ENCODE results near the gene PIGO. TPM values are rescaled to one million over a fixed set of nuclear protein-coding genes. Genes with fewer than 3 reads are reported as not detected.

PIGO gene
- total RNA-seq, 1 experiment from 2014 or later = 32.0 TPM

DNA sequence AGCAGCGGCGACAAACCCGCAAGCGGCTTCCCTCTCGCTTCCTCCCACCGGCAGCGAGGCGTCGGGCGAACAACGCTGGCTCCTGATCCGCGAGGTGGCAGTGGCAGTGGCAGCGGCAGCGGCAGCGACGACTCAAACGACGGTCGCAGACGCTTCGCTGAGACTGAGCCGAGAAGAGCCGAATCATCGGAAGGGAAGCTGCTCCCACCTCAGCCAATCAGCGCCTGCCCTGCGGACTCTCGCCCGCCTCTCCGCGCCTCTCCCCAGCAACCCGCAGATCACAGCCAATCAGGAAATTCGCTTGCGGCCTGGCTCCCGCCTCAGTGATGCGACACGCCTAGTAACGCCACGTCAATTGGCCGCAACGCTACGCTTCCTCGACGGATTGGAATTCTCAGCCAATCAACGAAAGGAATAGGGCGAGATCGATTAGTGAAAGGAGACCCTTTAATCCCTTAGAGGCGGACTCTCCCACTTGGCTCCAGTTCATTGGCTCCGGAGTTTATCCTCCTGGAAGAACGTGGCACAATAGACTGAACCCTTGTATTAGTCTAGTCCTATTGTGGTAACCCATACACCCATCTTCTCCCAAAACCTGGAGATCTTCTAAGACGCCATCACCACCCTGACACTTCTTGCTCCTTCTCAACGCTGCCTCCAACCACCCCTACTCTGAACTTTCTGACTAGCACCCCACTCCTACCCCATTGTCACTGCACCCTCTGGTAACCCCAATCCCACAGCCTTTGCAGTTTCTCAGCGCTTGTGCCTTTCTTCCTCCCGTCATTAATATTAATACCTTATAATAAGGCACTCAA is 23.7 kb downstream of the PIGO start, which contains the start of gene VCP:
Gene VCP, minus strand, starts transcription at position 165 of the 818 bp plus-strand sequence. CDS start 272 bp downstream, outside the sequence.
- Mint-ChIP-seq H3K27me3 (ENCODE audit: unreplicated experiment) (no peaks in the 10 kb centered on the region), H3K9me3 (ENCODE audit: low read depth, unreplicated experiment) (no peaks in the 10 kb centered on the region), H3K4me3 (ENCODE audit: low read depth, unreplicated experiment) (peak within 1 kb of the TSS; percentile 83), H3K36me3 (ENCODE audit: insufficient read depth, unreplicated experiment) (peaks cover 47% of the 10 kb centered on the region), H3K27ac (ENCODE audit: unreplicated experiment) (peak within 1 kb of the TSS; percentile 96), H3K4me1 (ENCODE audit: low read depth, unreplicated experiment) (peaks cover 19% of the 10 kb centered on the region)
- intact Hi-C loops (cut with micrococcal nuclease; ENCODE audit: unreplicated experiment) = no loop called here
- TSS peak; percentile 81 for BruUV-seq (replicated peaks)
- CTCF ChIA-PET = interaction anchor here (1.1 to 1.4 kb wide), 2 partner anchors 22 to 24 kb away, joined by 3 to 8 read pairs; partner anchors contain the start of gene PIGO
- peak; percentile 94 for DNase-seq
- TF ChIP-seq, protein P1, sequence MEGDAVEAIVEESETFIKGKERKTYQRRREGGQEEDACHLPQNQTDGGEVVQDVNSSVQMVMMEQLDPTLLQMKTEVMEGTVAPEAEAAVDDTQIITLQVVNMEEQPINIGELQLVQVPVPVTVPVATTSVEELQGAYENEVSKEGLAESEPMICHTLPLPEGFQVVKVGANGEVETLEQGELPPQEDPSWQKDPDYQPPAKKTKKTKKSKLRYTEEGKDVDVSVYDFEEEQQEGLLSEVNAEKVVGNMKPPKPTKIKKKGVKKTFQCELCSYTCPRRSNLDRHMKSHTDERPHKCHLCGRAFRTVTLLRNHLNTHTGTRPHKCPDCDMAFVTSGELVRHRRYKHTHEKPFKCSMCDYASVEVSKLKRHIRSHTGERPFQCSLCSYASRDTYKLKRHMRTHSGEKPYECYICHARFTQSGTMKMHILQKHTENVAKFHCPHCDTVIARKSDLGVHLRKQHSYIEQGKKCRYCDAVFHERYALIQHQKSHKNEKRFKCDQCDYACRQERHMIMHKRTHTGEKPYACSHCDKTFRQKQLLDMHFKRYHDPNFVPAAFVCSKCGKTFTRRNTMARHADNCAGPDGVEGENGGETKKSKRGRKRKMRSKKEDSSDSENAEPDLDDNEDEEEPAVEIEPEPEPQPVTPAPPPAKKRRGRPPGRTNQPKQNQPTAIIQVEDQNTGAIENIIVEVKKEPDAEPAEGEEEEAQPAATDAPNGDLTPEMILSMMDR (IDR thresholded peaks at IDR 0.05; ENCODE audit: unreplicated experiment) = no peak

DNA sequence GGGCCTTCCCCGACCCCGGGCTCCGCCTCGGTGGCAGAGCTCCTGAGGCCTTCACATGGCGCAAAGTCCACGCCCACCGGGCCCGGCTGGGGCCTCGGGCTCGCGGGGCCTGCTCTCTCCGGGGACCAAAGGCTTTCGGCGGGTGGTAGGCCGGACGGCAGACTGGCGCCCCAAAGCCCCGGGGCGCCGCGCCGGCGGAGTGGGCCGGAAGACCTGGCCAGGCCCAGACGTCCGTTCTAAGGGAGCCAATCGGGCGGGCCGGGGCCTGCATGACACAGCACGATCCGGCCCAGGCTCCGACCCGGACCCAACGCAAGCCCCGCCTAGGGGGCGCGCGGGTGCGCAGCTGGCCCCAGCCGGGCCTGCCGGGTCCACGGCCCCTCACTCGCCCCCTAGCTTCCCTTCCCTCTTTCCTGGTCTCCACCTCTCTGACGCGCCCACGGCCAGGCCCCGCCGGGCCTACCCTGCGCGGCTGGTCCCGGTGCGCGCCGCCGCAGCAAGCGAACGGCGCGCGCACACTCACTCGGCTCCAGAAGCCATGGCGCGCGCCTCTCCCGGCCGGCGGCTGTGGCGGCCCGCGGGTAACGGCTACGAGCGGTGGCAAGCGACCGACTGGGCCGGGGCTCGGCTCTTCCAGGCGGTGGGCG is 24.5 kb downstream of the PIGO start:
- DNase-seq = peak; percentile 83
- CTCF ChIA-PET = interaction anchor here (0.7 to 1.6 kb wide), 5 partner anchors 8 to 173 kb away, joined by 3 to 8 read pairs (median 4); partner anchors contain the start of gene PIGO
- TF ChIP-seq, protein P1 (IDR thresholded peaks at IDR 0.05; ENCODE audit: unreplicated experiment) = peak; percentile 26
- Mint-ChIP-seq H3K27me3 (ENCODE audit: unreplicated experiment) (no peaks in the 10 kb centered on the region), H3K36me3 (ENCODE audit: insufficient read depth, unreplicated experiment) (peaks cover 53% of the 10 kb centered on the region), H3K4me3 (ENCODE audit: low read depth, unreplicated experiment) (peak overlapping the region; percentile 83), H3K9me3 (ENCODE audit: low read depth, unreplicated experiment) (no peaks in the 10 kb centered on the region), H3K4me1 (ENCODE audit: low read depth, unreplicated experiment) (peaks cover 19% of the 10 kb centered on the region), H3K27ac (ENCODE audit: unreplicated experiment) (peak overlapping the region; percentile 96)
- no TSS peak for BruUV-seq (replicated peaks)
- intact Hi-C loops (cut with micrococcal nuclease; ENCODE audit: unreplicated experiment) = no loop called here

DNA sequence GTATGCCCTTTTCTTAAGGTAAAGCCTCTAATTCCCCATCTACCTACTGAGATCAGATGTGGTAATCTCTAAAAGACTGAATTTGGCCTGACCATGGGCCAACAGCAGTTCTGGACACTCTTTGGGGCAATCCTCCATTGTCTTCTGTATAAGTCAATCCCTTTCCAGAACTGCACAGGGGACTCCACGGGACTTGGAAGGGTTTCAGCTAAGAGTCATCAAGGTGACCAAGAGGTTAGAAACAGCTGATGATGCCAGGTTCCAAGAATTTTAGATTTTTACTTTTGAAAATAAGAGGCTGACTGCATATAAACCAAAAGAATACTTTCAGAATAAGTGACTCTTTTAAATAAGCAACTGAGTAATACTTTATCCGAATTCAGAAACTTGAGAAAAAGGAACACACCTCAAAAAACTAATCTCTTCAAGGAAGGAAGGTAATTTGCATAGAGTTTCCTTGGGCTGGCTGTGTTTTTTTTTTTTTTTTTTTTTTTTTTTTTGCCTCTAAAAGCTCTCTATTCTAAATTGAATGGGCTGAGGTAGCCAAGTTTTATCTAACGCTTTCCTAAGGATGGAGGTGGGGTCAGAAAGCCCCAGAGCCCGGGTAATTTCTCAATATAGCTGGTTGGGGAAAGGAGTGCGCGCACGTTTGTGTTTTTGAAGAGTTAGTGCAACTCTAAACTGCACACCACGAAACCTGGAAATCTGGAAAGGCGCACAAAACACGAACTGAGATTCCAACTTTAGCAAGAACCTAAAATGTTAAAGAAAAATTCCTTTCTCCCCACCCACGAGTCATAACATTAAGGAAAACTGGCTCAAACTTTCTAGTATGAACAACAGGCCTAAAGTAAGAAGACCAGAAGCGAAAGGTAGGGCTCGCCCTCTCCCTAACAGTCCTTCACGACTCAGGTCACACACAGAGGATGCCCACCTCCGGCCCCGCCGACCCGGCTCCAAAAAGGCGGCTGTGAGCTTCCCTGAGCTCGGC is 25.3 kb downstream of the PIGO start:
- intact Hi-C loops (cut with micrococcal nuclease; ENCODE audit: unreplicated experiment) = no loop called here
- Mint-ChIP-seq H3K4me1 (ENCODE audit: low read depth, unreplicated experiment) (peaks cover 19% of the 10 kb centered on the region), H3K36me3 (ENCODE audit: insufficient read depth, unreplicated experiment) (peaks cover 51% of the 10 kb centered on the region), H3K27ac (ENCODE audit: unreplicated experiment) (peak overlapping the region; percentile 96), H3K4me3 (ENCODE audit: low read depth, unreplicated experiment) (peak overlapping the region; percentile 83), H3K9me3 (ENCODE audit: low read depth, unreplicated experiment) (no peaks in the 10 kb centered on the region), H3K27me3 (ENCODE audit: unreplicated experiment) (no peaks in the 10 kb centered on the region)
- TSS peak; percentile 44 for BruUV-seq (replicated peaks)
- no peak for DNase-seq
- CTCF ChIA-PET = interaction anchor here (0.7 to 1.6 kb wide), 6 partner anchors 9 to 172 kb away, joined by 3 to 8 read pairs (median 4); partner anchors contain the start of gene PIGO
- TF ChIP-seq, protein P1 (IDR thresholded peaks at IDR 0.05; ENCODE audit: unreplicated experiment) = no peak

DNA sequence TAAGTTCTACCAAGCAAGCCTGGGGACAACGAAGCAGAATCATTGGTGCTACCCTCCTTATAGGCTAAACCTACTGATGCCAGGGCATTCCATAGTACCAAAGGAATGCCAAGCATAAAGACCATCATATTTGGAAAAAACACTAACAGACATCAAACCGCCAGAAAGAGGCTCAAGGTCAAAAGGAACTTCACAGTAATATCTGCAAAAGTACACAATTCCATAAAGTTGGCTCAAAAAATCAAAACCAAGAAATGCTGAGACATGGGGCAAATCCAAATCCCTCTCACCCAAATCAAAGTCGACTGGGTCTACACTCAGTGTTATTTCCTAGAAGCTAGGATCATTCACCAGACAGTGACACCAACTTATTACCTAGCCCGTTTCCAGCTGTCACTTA is 27.4 kb downstream of the PIGO start:
- H3K4me1 Mint-ChIP-seq (ENCODE audit: low read depth, unreplicated experiment) = peaks cover 19% of the 10 kb centered on the region
- CTCF ChIA-PET = interaction anchor here (0.7 kb wide), 1 partner anchor 501 kb away, joined by 4 read pairs; no protein-coding TSS in a partner anchor
- H3K27me3 Mint-ChIP-seq (ENCODE audit: unreplicated experiment) = no peaks in the 10 kb centered on the region
- intact Hi-C loops (cut with micrococcal nuclease; ENCODE audit: unreplicated experiment) = no loop called here
- no peak for DNase-seq
- H3K36me3 Mint-ChIP-seq (ENCODE audit: insufficient read depth, unreplicated experiment) = peaks cover 54% of the 10 kb centered on the region
- H3K4me3 Mint-ChIP-seq (ENCODE audit: low read depth, unreplicated experiment) = no peak overlapping the region
- TF ChIP-seq, protein P1 (IDR thresholded peaks at IDR 0.05; ENCODE audit: unreplicated experiment) = no peak
- BruUV-seq (replicated peaks) = no TSS peak
- no peaks in the 10 kb centered on the region for H3K9me3 Mint-ChIP-seq (ENCODE audit: low read depth, unreplicated experiment)
- no peak overlapping the region for H3K27ac Mint-ChIP-seq (ENCODE audit: unreplicated experiment)
